Activated B cell treated with CpG ODN at 0.5 μM for 24 hours (primary cell): ENCODE measurements around the gene USH1C. TPM values are rescaled to one million over a fixed set of nuclear protein-coding genes. Genes with fewer than 3 reads are reported as not detected.
A peak's percentile ranks its signal among the peaks of the same experiment; 100 is the strongest.

Source experiments
- ATAC-seq: fragments of 200-7000 bp; cut with Tn5 transposase; one replicate; pipeline ENCODE4 v1.10.0; 2021; ENCODE audit warnings: low read depth, mild to moderate bottlenecking, moderate library complexity
- CTCF ChIA-PET: fragments of 350-600 bp; sonication (Branson Sonifier 250); formaldehyde crosslinking; loops from one replicate; lab custom pipeline; 2021; ENCODE audit warnings: antibody characterized with exemption; lab: Charles Lee
- POLR2A ChIA-PET: fragments of 350-600 bp; sonication (Branson Sonifier 250); formaldehyde crosslinking; loops from one replicate; lab custom pipeline; 2021; ENCODE audit warnings: antibody characterized with exemption; lab: Charles Lee
- DNase-seq: peaks from one replicate; pipeline ENCODE4 v3.0.0; 2022
- H3K27ac Mint-ChIP-seq: one replicate; pipeline ENCODE4 v1.8.0; 2020; ENCODE audit warnings: mixed read lengths
- H3K27me3 Mint-ChIP-seq: one replicate; pipeline ENCODE4 v1.8.0; 2021; ENCODE audit warnings: mixed read lengths
- H3K36me3 Mint-ChIP-seq: one replicate; pipeline ENCODE4 v1.8.0; 2021; ENCODE audit warnings: low read depth, mixed read lengths
- H3K4me1 Mint-ChIP-seq: one replicate; pipeline ENCODE4 v1.8.0; 2021; ENCODE audit warnings: mixed read lengths
- H3K4me3 Mint-ChIP-seq: one replicate; pipeline ENCODE4 v1.8.0; 2020; ENCODE audit warnings: mild to moderate bottlenecking, mixed read lengths
- H3K9me3 Mint-ChIP-seq: one replicate; pipeline ENCODE4 v1.8.0; 2020; ENCODE audit warnings: mixed read lengths
- CTCF ChIP-seq: fragments of 200-600 bp; IDR thresholded peaks from one replicate; pipeline ENCODE4 v1.8.0; 2022; ENCODE audit warnings: antibody characterized with exemption, mild to moderate bottlenecking
- intact Hi-C: fragments of 100-400 bp; cut with micrococcal nuclease; formaldehyde crosslinking; loops from one replicate; pipeline ENCODE4 v1.15.1; 2024
- total RNA-seq: library from RNA; stranded (reverse); gene quantifications from 2 replicates; pipeline ENCODE4 v1.2.3, GENCODE V29; 2022

Gene USH1C
- total RNA-seq, 1 donor from 2014 or later = not detected

- no peaks in the 10 kb centered on the region for H3K36me3 Mint-ChIP-seq
- H3K9me3 Mint-ChIP-seq = peaks cover 4% of the 10 kb centered on the region
- H3K27me3 Mint-ChIP-seq = peaks cover 10% of the 10 kb centered on the region
- no peak overlapping the region for H3K27ac Mint-ChIP-seq
- ChIA-PET CTCF (interaction anchor here (0.9 kb wide), 1 partner anchor 19 kb away, joined by 4 read pairs; no protein-coding TSS in a partner anchor), POLR2A (no interaction called here)
- DNase-seq = no peak
- TF ChIP-seq CTCF = no peak
- intact Hi-C loops = no loop called here
- no peak overlapping the region for H3K4me3 Mint-ChIP-seq
- H3K4me1 Mint-ChIP-seq = no peaks in the 10 kb centered on the region
- no peak for ATAC-seq
These were observed 35.2 kb upstream of the USH1C start for GRCh38 chr11:17579451-17579850.

- CTCF ChIA-PET = interaction anchor here (0.9 kb wide), 1 partner anchor 20 kb away, joined by 4 read pairs; no protein-coding TSS in a partner anchor
- Mint-ChIP-seq H3K9me3 (peaks cover 4% of the 10 kb centered on the region), H3K27me3 (peaks cover 10% of the 10 kb centered on the region), H3K4me1 (no peaks in the 10 kb centered on the region), H3K4me3 (no peak overlapping the region), H3K36me3 (no peaks in the 10 kb centered on the region), H3K27ac (no peak overlapping the region)
- ATAC-seq (no peak), DNase-seq (no peak)
- TF ChIP-seq CTCF = no peak
- intact Hi-C loops = no loop called here
- POLR2A ChIA-PET = no interaction called here
These were observed 34.7 kb upstream of the USH1C start for GRCh38 chr11:17578958-17579357.

GRCh38 chr11:17578296-17578695, 34.1 kb upstream of the USH1C start:
- ChIA-PET POLR2A (no interaction called here), CTCF (no interaction called here)

GRCh38 chr11:17575431-17576425, 31.5 kb upstream of the USH1C start:
- ChIA-PET CTCF (no interaction called here), POLR2A (no interaction called here)
- H3K4me1 Mint-ChIP-seq = peaks cover 6% of the 10 kb centered on the region
- H3K27me3 Mint-ChIP-seq = peaks cover 11% of the 10 kb centered on the region
- no peaks in the 10 kb centered on the region for H3K36me3 Mint-ChIP-seq
- intact Hi-C loops = no loop called here
- H3K27ac Mint-ChIP-seq = no peak overlapping the region
- H3K4me3 Mint-ChIP-seq = no peak overlapping the region
- ATAC-seq (no peak), DNase-seq (peak; percentile 7)
- no peak for TF ChIP-seq CTCF
- H3K9me3 Mint-ChIP-seq = no peaks in the 10 kb centered on the region

More at GRCh38 chr11:17578296-17578695, 34.1 kb upstream of the USH1C start:
- no peak for TF ChIP-seq CTCF
- H3K4me1 Mint-ChIP-seq = no peaks in the 10 kb centered on the region
- ATAC-seq = no peak
- no peak overlapping the region for H3K4me3 Mint-ChIP-seq
- H3K36me3 Mint-ChIP-seq = no peaks in the 10 kb centered on the region
- intact Hi-C loops = no loop called here
- DNase-seq = no peak
- H3K9me3 Mint-ChIP-seq = peaks cover 4% of the 10 kb centered on the region
- H3K27ac Mint-ChIP-seq = no peak overlapping the region
- H3K27me3 Mint-ChIP-seq = peaks cover 10% of the 10 kb centered on the region
